ENCODE measurements around the gene CNTN4.
A peak's percentile ranks its signal among the peaks of the same experiment; 100 is the strongest.

Gene CNTN4

DNA sequence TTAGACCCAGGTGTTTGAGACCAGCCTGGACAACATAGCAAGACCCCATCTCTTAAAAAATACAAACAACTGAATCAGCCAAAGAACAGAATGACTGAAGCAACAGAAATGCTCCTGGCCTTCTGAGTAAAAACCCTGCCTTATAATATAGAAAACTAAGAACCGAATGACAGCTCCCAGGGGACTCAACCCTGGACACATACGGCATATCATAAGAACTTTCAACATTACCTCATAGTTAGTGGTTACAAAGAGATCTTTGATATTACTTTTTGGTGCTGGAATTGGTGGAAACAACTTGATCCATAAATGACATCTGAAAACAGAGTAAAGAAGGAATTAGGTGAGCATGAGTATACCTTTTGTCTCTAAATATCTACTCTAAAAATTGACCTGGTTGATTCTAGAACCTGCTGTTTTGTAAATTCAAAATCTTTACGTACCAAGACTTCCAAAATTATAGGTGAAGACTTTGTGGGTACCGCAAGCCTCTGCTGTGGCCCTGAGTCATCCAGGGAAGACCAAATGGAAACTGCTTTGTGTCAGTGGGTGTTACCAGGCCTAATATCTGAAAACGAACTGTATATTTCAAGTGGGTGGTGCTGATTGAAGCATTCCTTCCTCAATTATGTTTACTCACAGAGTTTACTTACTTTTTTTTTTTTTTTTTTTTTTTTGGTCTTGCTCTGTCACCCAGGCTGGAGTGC lies 976.0 kb downstream of the CNTN4 start:
- no peak for DNase-seq

DNA sequence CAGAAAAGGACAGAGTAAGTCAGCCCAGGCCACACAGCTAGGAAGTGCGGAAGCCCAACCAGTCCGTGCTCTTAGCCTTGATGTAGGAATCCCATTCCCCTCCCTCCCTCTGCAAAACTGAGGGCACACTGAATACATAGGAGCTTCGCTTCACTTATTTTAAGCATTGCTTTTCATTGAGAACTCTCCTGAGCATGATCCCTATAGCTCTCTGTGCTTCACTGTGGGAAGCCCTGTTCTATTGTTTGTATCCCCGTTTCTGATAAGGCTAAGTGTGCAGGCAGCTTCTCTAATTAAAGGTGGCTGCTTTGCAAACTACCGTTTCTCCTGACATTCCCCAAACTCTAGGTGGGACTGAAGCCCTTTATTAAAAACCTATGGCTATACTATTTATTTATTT lies 981.6 kb downstream of the CNTN4 start:
- DNase-seq = no peak

- no peak for DNase-seq
Measured at GRCh38 chr3:3081381-3082233, 982.9 kb downstream of the CNTN4 start.

DNA sequence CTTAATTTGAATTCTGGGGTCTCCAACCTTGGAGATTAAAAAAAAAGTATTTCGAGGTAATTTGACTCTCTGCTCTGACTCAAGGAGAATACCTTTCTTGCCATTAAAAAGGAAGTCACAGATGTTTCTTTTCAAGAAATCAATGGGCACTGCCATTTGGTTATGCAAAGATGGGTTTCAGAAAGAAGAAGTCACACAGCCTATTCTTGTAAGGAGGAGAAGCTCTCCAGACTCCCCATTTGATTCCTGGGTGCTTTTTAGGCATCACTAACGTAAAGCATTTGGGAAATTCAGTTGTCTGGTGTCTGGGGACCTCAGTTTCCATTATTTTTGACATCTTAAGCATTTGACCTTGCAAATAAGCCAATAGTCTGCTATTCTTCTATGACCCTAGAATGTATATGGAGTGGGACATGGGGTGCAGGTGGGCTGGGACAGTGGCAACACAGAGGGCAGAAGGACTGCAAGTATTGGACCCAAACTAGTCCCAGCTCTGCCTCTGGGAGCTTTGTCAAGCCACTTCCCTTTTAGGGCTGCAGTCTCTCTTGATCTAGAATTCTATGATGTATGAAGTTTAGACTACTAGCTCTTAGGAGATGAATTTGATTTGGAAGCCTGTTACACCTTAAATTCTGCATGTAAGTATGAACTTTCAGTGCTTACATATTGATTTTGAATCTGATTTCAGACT lies 983.7 kb downstream of the CNTN4 start:
- DNase-seq = no peak

DNA sequence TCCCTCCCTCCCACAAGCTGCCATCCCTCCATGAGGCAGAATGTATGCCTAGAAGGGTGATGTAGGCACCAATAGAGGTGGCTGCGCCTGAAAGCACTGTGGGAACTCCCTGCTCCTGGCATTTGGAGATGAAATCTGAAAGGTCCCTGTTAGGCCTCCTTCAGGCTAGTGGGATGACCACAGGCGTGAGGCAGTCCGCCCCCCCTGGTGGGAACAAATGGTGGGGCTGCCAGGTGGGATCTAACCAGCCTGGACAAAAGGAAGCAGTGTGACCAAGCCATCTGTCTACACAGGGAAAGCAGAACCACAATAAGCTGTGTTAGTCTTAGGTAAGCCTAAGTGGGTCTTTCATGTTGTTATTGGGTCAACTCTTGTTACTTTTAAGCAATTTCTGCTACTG lies 986.2 kb downstream of the CNTN4 start:
- no peak for DNase-seq

- no peak for DNase-seq
Measured at GRCh38 chr3:3085782-3086181, 987.1 kb downstream of the CNTN4 start.

DNA sequence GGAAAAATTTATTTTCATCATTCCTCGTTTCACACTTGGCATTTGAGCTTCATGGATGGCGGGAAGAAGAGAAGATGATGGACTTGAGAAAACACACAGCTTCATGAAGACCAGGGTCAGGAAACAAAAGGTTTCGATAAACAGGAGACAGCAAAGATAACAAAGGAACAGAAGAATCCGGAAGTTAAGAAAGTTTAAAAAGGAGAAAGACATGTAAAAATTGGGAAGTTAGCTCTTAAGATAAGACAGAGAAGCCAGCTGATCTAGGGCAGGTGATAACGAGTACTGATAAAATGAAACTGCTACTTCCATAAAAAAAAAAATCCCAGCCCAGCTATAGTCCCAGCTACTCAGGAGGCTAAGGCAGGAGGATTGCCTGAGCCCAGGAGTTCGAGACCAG lies 987.6 kb downstream of the CNTN4 start:
- no peak for DNase-seq

DNA sequence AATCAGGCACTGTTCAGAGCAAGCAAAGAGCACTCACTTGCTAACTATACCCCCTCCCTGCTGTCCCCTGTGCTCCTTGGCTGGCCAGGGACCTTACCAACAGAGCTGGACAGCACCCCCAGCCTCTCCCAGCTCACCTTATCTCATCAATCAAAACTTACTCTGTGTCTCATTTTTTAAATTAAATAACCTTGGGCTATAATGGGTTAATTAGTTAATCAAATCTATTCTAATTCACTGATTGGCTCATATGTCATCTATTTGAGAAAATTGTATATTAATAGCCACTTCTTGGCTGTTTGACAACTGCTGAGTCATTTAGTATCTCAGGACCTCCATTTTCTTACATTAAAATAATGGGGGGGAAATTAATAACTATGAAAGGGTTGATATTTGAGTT lies 988.6 kb downstream of the CNTN4 start:
- DNase-seq = no peak

- DNase-seq = peak; percentile 47
Measured at GRCh38 chr3:3087716-3088465, 989.2 kb downstream of the CNTN4 start.

GRCh38 chr3:3089017-3089416 lies 990.4 kb downstream of the CNTN4 start:
- peak; percentile 76 for DNase-seq

GRCh38 chr3:3097958-3098357 lies 999.3 kb downstream of the CNTN4 start:
- peak; percentile 33 for DNase-seq

DNA sequence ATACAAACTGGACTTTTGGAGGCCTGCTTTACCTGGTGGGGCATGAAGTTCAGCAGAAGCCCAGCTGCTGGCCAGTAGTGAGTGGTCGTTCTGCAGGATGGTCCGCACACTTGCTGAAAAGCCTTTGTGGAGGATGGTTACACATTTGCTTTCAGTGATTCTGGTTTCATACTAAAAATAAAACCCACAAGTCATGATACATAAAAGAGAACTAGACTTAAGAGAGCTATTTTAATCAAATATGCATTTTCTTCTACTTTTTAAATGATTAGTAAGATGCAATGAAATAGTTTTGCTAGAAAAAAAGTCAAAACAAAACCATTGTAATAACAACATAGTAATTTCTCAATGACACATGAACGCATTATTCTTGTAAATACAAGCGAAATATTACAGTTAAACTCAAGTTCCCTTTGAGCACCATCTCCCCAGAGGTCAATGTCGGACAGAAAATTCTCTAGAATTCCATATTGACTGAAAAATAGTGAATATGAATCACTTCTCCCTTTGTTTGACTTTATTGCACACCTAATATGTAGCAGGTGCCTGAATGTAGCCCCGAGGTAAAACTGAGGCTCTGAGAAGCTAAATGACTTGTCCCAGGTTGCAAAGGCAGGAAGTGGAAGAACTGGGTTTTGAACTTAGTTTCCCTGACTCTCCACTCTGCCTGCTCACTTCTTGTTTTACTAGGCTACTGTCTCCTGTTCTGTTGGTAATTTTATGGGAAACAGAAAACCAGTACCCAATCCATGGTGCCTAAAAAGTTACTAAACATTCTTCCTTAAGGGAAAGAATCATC lies 1003.2 kb downstream of the CNTN4 start:
- DNase-seq = no peak

DNA sequence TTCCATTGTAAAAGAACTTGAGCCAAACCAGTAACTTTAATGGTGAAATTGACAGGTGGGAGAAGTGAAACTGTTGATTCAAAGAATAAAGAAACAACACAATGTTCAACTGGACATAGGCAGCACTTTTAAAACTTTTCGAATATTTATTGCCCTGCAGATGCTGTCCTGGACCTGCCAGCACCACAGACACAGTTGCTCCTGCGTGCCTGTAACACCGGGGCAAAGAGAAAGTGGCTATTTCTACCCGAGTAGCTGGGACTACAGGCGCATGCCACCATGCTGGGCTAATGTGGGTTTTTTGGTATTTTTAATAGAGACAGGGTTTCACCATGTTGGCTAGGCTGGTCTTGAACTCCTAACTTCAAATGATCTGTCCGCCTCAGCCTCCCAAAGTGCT lies 1004.1 kb downstream of the CNTN4 start:
- peak; percentile 52 for DNase-seq

DNA sequence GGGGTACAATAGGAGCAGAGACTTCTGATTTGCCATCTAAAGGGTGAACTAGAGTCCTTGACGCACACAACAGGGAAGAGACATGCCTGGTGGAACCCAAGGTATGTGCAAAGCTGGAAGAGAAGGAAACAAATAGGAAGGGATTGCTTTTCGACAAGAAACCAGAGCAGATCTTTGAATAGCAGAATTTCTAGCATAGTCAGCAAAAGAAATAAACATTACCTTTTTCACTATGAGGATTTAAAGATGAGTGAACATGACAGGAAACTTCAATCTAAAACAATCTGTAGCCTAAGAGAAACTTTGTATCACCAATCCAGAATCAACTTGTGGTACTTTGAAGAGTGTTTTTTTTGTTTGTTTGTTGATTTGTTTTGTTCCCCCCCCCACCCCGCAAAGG lies 1006.6 kb downstream of the CNTN4 start:
- no peak for DNase-seq

GRCh38 chr3:3105815-3106214 lies 1007.1 kb downstream of the CNTN4 start:
- no peak for DNase-seq

DNA sequence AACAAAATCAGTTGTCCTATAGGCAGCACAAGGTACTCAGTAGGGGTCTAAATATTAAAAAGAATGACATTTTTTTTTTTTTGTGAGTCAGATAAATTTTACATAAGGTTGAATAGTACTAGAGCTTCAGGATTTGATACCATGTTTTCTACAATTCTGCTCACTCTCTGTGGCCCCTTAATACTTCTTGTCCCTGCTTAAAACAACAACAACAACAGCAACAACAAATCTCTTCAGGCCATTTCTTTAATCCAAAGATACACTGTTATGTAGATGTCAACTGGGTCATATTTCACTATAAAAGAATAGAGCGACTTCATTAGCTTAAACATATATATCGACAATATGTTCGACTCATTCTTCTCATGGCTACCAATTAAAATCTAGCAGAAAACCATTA lies 1008.5 kb downstream of the CNTN4 start:
- no peak for DNase-seq
